ENCODE measurements around the gene LSM2.

LSM2 gene

GRCh38 chr6:31763619-31763940 is 43.2 kb downstream of the LSM2 start:
- Histone ChIP-seq H4K20me1 (ENCODE audit: insufficient read depth) (no peaks in the 10 kb centered on the region), H3K27me3 (ENCODE audit: insufficient read depth, low read depth) (no peaks in the 10 kb centered on the region), H3K79me2 (ENCODE audit: insufficient read depth, low read depth) (no peaks in the 10 kb centered on the region), H3K36me3 (ENCODE audit: insufficient read depth) (no peaks in the 10 kb centered on the region), H3K4me2 (no peak overlapping the region), H3K9ac (no peak overlapping the region), H3K27ac (no peak overlapping the region), H3K4me3 (IDR thresholded peaks at IDR 0.05; ENCODE audit: insufficient read depth, low read depth, low read length) (no peak overlapping the region), H2AFZ (ENCODE audit: low read depth) (no peak overlapping the region), H3K4me1 (ENCODE audit: low read depth, poor library complexity, severe bottlenecking) (peaks cover 14% of the 10 kb centered on the region)
- TF ChIP-seq, protein P1, sequence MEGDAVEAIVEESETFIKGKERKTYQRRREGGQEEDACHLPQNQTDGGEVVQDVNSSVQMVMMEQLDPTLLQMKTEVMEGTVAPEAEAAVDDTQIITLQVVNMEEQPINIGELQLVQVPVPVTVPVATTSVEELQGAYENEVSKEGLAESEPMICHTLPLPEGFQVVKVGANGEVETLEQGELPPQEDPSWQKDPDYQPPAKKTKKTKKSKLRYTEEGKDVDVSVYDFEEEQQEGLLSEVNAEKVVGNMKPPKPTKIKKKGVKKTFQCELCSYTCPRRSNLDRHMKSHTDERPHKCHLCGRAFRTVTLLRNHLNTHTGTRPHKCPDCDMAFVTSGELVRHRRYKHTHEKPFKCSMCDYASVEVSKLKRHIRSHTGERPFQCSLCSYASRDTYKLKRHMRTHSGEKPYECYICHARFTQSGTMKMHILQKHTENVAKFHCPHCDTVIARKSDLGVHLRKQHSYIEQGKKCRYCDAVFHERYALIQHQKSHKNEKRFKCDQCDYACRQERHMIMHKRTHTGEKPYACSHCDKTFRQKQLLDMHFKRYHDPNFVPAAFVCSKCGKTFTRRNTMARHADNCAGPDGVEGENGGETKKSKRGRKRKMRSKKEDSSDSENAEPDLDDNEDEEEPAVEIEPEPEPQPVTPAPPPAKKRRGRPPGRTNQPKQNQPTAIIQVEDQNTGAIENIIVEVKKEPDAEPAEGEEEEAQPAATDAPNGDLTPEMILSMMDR (conservative IDR thresholded peaks at IDR 0.05; ENCODE audit: low read depth, low read length): no peak

DNA sequence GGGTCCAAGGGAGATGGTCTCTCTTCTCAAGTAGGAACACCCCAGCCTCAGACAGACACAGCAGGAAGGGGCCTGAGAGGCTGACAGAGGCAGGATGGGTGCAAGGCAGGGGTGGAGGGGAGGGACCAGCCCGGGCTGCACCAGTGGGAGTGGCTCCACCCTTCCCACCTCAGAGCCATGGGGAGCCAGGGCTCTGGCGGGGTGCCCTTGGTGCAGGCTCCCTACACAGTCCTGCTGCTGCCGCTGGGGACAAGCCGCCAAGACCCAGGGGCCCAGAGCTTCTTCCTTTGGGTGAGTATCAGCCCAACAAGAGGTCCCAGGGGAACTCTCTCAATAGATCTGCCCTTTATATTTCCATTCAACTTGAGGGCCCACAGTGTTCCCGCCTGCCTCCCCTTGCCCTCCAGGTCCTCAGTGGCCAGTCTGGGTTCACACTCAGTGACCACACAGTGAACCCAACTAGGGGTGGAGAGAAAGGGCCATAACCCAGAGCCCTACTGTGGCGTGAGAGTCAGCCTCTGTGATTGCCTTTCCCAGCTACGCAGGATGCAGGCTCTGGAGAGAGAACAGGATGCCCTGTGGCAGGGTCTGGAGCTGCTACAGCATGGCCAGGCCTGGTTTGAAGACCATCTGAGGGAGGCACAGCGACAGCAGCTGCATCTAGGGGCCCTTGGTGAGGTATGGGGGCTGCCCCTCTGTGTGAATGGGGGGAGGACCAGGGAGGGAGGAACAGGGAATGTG is 43.7 kb downstream of the LSM2 start:
- no peak overlapping the region for H3K4me3 ChIP-seq (IDR thresholded peaks at IDR 0.05; ENCODE audit: insufficient read depth, low read depth, low read length)
- no peak overlapping the region for H3K4me2 ChIP-seq
- no peaks in the 10 kb centered on the region for H3K36me3 ChIP-seq (ENCODE audit: insufficient read depth)
- peaks cover 14% of the 10 kb centered on the region for H3K4me1 ChIP-seq (ENCODE audit: low read depth, poor library complexity, severe bottlenecking)
- TF ChIP-seq, protein P1 (conservative IDR thresholded peaks at IDR 0.05; ENCODE audit: low read depth, low read length): no peak
- no peak overlapping the region for H3K27ac ChIP-seq
- H3K9ac ChIP-seq: no peak overlapping the region
- H2AFZ ChIP-seq (ENCODE audit: low read depth): no peak overlapping the region
- no peaks in the 10 kb centered on the region for H3K79me2 ChIP-seq (ENCODE audit: insufficient read depth, low read depth)
- no peaks in the 10 kb centered on the region for H3K27me3 ChIP-seq (ENCODE audit: insufficient read depth, low read depth)
- H4K20me1 ChIP-seq (ENCODE audit: insufficient read depth): no peaks in the 10 kb centered on the region

DNA sequence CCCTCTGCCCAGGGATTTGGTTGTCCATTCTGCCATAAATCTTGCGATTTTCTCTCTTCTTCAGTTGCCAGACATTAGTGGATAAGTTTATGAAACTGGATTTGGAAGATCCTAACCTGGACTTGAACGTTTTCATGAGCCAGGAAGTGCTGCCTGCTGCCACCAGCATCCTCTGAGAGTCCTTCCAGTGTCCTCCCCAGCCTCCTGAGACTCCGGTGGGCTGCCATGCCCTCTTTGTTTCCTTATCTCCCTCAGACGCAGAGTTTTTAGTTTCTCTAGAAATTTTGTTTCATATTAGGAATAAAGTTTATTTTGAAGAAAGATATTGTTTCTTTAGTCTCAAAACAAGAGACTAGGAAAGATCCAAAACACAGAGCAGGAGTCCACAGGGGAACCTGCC is 44.4 kb downstream of the LSM2 start, which contains the start of gene SAPCD1:
TSS of gene SAPCD1 (plus strand) at position 301 of the 400 bp plus-strand sequence. CDS start 399 bp downstream, outside the sequence.
- H3K79me2 ChIP-seq (ENCODE audit: insufficient read depth, low read depth): no peaks in the 10 kb centered on the region
- no peak within 1 kb of the TSS for H3K9ac ChIP-seq
- H4K20me1 ChIP-seq (ENCODE audit: insufficient read depth): no peaks in the 10 kb centered on the region
- H3K4me3 ChIP-seq (IDR thresholded peaks at IDR 0.05; ENCODE audit: insufficient read depth, low read depth, low read length): no peak within 1 kb of the TSS
- TF ChIP-seq, protein P1 (conservative IDR thresholded peaks at IDR 0.05; ENCODE audit: low read depth, low read length): no peak
- H2AFZ ChIP-seq (ENCODE audit: low read depth): no peak within 1 kb of the TSS
- peaks cover 14% of the 10 kb centered on the region for H3K4me1 ChIP-seq (ENCODE audit: low read depth, poor library complexity, severe bottlenecking)
- no peaks in the 10 kb centered on the region for H3K27me3 ChIP-seq (ENCODE audit: insufficient read depth, low read depth)
- H3K4me2 ChIP-seq: no peak within 1 kb of the TSS
- no peaks in the 10 kb centered on the region for H3K36me3 ChIP-seq (ENCODE audit: insufficient read depth)
- H3K27ac ChIP-seq: no peak within 1 kb of the TSS

DNA sequence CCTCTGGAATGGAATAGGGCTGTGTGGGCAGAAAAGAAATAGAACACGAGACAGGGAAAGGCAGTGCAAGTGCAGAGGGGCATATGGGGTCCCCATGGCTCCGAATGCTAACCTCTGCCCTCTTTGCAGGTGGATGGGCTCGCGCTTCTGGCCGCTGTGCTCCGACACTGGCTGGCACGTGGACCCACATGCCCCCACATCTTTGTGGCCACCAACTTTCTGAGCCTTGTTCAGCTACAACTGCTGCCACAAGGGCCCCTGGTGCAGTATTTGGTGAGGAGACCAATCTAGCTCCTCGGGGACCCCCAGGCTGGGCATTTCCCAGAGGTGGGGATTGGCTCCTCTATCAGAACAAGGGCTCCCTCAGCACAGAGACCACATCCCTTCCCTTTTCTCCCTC is 45.4 kb downstream of the LSM2 start:
- Histone ChIP-seq H3K36me3 (ENCODE audit: insufficient read depth) (no peaks in the 10 kb centered on the region), H3K4me2 (no peak overlapping the region), H3K9ac (no peak overlapping the region), H3K79me2 (ENCODE audit: insufficient read depth, low read depth) (no peaks in the 10 kb centered on the region), H3K27ac (no peak overlapping the region), H2AFZ (ENCODE audit: low read depth) (no peak overlapping the region), H4K20me1 (ENCODE audit: insufficient read depth) (no peaks in the 10 kb centered on the region), H3K4me3 (IDR thresholded peaks at IDR 0.05; ENCODE audit: insufficient read depth, low read depth, low read length) (no peak overlapping the region), H3K27me3 (ENCODE audit: insufficient read depth, low read depth) (no peaks in the 10 kb centered on the region), H3K4me1 (ENCODE audit: low read depth, poor library complexity, severe bottlenecking) (peaks cover 14% of the 10 kb centered on the region)
- TF ChIP-seq, protein P1 (conservative IDR thresholded peaks at IDR 0.05; ENCODE audit: low read depth, low read length): no peak
